ENCODE data around the gene IGFBPL1. TPM values are rescaled to one million over a fixed set of nuclear protein-coding genes. Genes with fewer than 3 reads are reported as not detected.

IGFBPL1 gene
- total RNA-seq, 1 experiment from 2014 or later, result 37.9 TPM

DNA sequence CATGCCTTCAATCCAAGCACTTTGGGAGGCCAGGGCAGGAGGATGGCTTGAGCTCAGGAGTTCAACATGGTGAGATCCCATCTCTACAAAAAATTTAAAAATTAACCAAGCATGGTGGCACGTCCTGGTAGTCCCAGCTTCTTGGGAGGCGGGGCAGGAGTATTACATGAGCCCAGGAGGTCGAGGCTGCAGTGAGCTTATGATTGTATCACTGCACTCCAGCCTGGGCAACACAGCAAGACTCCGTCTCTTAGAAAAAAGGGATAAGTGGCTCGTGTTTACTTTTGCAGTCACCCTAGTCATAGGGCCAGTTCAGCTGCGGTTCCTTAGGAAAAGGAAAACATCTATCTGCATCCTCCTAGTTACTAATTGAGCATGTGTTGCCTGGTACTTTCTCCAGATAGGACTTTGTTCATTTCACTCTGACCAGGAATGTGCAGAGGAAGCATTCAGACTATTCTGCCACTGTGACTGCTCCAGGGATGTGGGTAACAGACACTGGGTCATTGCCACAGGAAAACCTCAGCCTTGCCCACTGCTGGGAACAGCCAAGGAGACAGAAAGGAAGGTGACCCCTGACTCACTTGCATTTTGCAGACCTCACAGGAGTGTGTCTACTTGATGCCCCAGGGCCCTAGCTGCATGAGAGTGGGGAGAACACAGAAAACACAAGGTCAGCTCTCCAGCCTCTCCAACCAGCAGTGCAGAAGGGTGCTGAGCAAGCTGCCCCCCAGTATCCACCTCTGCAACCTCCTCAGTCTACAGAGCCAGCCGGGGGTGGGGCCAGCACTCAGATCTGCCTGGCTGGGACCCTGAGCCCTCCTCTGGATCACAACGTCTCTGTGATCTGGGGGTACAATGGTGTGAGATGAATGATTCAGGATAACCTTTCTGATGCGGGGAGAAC lies 65.6 kb downstream of the IGFBPL1 start:
- H3K9me3 Mint-ChIP-seq, result peaks cover 0 to under 1% of the 10 kb centered on the region in 2 experiments; a peak in 2 of 5 replicates
- no peak overlapping the region for H3K27ac Mint-ChIP-seq
- no peaks in the 10 kb centered on the region for H4K20me1 ChIP-seq (ENCODE audit: control insufficient read depth, insufficient read depth, insufficient read length)
- H2AK5ac ChIP-seq (ENCODE audit: insufficient read length, low read length), result no peak overlapping the region
- H2BK5ac ChIP-seq (ENCODE audit: insufficient read length, low read length), result no peak overlapping the region
- H3K4ac ChIP-seq (ENCODE audit: low read depth, low read length), result no peak overlapping the region
- H3K23ac ChIP-seq (ENCODE audit: insufficient read length, low read depth, low read length), result no peak overlapping the region
- no peak overlapping the region for H3K18ac ChIP-seq (ENCODE audit: insufficient read length, low read depth, low read length)
- H4K8ac ChIP-seq (replicated peaks; ENCODE audit: insufficient read length, low read depth, low read length), result no peak overlapping the region
- H3K14ac ChIP-seq (ENCODE audit: insufficient read depth, low read length), result no peak overlapping the region
- TF ChIP-seq, protein P1, sequence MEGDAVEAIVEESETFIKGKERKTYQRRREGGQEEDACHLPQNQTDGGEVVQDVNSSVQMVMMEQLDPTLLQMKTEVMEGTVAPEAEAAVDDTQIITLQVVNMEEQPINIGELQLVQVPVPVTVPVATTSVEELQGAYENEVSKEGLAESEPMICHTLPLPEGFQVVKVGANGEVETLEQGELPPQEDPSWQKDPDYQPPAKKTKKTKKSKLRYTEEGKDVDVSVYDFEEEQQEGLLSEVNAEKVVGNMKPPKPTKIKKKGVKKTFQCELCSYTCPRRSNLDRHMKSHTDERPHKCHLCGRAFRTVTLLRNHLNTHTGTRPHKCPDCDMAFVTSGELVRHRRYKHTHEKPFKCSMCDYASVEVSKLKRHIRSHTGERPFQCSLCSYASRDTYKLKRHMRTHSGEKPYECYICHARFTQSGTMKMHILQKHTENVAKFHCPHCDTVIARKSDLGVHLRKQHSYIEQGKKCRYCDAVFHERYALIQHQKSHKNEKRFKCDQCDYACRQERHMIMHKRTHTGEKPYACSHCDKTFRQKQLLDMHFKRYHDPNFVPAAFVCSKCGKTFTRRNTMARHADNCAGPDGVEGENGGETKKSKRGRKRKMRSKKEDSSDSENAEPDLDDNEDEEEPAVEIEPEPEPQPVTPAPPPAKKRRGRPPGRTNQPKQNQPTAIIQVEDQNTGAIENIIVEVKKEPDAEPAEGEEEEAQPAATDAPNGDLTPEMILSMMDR (conservative IDR thresholded peaks at IDR 0.05), result no peak
- H2AFZ ChIP-seq (ENCODE audit: low read length), result no peak overlapping the region
- H3K4me3 Mint-ChIP-seq, result no peak overlapping the region
- H3K23me2 ChIP-seq (ENCODE audit: insufficient read length, low read depth, low read length, poor library complexity, severe bottlenecking), result no peaks in the 10 kb centered on the region
- no peak overlapping the region for H4K5ac ChIP-seq (ENCODE audit: insufficient read length, low read depth, low read length)
- H3K9ac ChIP-seq (ENCODE audit: extremely low read depth, insufficient read length, low read length), result no peak overlapping the region
- peaks cover 16 to 24% of the 10 kb centered on the region in 2 experiments for H3K4me1 Mint-ChIP-seq
- H3T11ph ChIP-seq (ENCODE audit: low read length), result no peak overlapping the region
- no peaks in the 10 kb centered on the region for H3K79me2 ChIP-seq (ENCODE audit: insufficient read depth, low read length)
- WGBS (ENCODE audit: extremely low coverage, insufficient read length, low lambda C conversion rate), result no CpG with 5 or more reads among the region's 9 CpGs
- no peaks in the 10 kb centered on the region for H3K27me3 ChIP-seq (ENCODE audit: insufficient read depth, low read length)
- H3K4me2 ChIP-seq (ENCODE audit: insufficient read depth, insufficient read length, low read length), result no peak overlapping the region
- H3K56ac ChIP-seq (ENCODE audit: insufficient read length, low read depth, low read length), result no peak overlapping the region
- no peaks in the 10 kb centered on the region for H3K4me1 ChIP-seq (ENCODE audit: insufficient read depth, low read length)
- peaks cover 67% of the 10 kb centered on the region for H3K27me3 Mint-ChIP-seq (ENCODE audit: low read depth)
- H2BK120ac ChIP-seq (ENCODE audit: low read depth, low read length, poor library complexity, severe bottlenecking), result no peak overlapping the region
- no peaks in the 10 kb centered on the region for H3K9me3 ChIP-seq (ENCODE audit: control insufficient read depth, low read depth, low read length)
- H3K27ac ChIP-seq (ENCODE audit: insufficient read length, low read depth, low read length), result no peak overlapping the region
- no peak for DNase-seq
- no peaks in the 10 kb centered on the region for H3K79me1 ChIP-seq (ENCODE audit: insufficient read depth, low read depth, low read length, poor library complexity, severe bottlenecking)
- no peaks in the 10 kb centered on the region for H3K36me3 Mint-ChIP-seq (ENCODE audit: insufficient read depth in 1 of 3, low read depth in 3 of 3)
- no peak overlapping the region for H2BK12ac ChIP-seq (ENCODE audit: insufficient read length, low read depth, low read length)
- H4K91ac ChIP-seq (ENCODE audit: insufficient read length, low read depth, low read length), result no peak overlapping the region
- H2BK20ac ChIP-seq (ENCODE audit: low read depth, low read length, poor library complexity, severe bottlenecking), result no peak overlapping the region
- H2BK15ac ChIP-seq (ENCODE audit: low read depth, low read length), result no peak overlapping the region
